Activated naive CD4-positive, alpha-beta T cell (primary cell): ENCODE measurements around the gene CLEC4G.
"Not testable (repeated sequence)": the region's sequence is repeated elsewhere in the genome, so short reads cannot be mapped to it uniquely, and the experiment has no call there.

Experiments used
- DNase-seq, 4 experiments: peaks; one replicate each; lab custom pipeline; 2025; lab: John Stamatoyannopoulos, UW

The CLEC4G gene

DNA sequence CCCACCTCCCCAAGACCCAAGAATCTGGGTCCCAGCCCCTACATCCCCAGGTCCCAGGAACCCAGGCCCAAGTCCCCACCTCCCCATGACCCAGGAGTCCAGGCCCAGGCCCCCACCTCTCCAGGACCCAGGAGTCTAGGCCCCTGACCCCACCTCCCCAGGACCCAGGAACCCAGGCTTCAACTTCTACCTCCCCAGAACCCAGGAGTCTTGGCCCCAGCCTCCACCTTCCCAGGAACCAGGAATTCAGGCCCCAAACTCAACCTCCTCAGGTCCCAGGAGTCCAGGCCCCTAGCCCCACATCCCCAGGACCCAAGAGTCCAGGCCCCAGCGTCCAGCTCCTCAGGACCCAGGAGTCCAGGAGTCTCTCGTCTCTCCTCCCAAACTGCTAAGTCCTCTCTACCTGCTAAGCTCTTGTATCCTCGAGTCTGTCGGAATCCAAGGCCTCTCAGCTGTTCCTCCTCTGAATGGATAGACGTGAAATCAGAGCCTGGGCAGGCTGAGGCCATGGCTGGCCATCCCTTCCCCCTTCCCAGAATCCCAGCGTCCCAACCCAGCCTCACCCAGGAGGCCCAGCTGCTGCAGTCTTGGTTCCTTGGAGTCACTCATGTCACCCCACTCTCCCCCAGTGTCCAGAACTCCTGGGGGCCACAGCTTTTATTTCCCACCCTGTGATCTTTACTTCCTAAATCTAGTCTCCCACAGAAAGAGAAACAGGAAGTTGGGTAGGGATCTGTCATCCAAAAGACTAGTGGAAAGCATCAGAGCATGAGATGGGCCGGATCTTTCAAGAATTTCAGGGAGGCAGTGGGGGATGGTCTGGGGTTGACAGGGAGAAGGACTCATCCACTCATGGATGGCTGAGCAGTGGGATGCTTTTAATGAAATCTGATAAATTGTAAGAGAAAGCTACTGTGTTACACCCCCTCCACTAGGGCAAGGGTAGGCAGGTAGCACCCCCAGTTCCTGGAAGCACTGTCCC is 15.3 kb upstream of the CLEC4G start, which contains the start of gene CD209:
Gene CD209, minus strand, starts transcription at position 632 of the 982 bp plus-strand sequence. Its CDS starts 23 bp downstream, at position 609.
- no peak for DNase-seq

DNA sequence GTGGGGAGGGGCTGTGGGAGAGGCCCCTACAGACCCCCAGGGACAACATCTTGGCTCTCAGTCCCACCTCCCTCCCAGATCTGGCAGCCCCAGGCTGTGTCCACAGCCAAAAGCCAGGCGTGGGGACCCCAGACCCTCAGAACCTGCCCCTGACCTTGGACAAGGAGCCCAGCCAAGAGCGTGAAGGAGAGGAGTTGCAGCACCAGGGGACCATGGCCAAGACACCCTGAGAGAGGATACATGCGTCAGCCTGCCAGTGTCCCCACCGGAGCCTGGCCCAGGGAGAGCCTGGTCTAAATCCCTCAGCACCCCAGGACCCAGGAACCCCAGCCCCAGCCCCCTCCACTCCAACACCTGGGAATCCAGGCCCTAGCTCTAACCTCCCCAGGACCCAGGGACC is 14.4 kb upstream of the CLEC4G start:
- DNase-seq: not testable (repeated sequence)

DNA sequence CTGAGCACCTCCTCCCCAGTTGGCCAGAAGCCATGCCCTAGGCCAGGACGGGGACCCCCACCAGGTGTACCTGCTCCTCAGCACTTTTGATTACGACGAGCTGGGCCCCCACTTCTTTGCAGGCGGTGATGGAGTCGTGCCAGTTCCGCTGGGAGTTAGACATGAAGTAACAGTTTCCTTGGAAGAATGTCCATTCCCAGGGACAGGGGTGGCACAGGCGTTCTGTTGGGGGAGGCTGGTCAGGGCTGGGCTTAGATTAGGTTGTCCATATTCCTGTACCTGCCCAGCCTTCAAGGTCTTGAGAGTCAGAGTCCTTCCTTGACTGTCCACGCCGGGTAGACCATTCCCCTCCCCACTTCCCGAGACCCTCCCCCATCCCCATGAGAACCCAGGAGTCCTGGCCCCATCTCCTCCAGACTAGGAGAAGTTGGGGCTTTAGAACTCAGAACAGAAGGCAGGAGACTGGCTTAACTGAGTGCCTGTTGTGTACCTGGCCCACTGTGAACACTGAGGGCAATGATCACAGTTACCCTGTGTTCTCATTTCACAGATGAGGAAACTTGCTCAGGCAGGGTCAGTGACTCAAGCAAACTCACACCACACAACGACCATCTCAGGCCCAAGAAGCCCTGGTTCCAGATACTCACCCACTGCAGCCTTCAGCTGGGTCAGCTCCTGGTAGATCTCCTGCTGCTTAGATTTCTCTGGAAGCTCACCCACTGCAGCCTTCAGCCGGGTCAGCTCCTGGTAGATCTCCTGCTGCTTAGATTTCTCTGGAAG is 13.2 kb upstream of the CLEC4G start:
- DNase-seq: no peak

- no peak for DNase-seq
These were observed 12.4 kb upstream of the CLEC4G start for GRCh38 chr19:7744199-7744786.

- no peak for DNase-seq
These were observed 11.5 kb upstream of the CLEC4G start for GRCh38 chr19:7743425-7743841.

- no peak for DNase-seq
These were observed 11.1 kb upstream of the CLEC4G start for GRCh38 chr19:7742991-7743390.

GRCh38 chr19:7742575-7742974 is 10.7 kb upstream of the CLEC4G start:
- no peak for DNase-seq

GRCh38 chr19:7740682-7741054 is 8.8 kb upstream of the CLEC4G start:
- DNase-seq: no peak

DNA sequence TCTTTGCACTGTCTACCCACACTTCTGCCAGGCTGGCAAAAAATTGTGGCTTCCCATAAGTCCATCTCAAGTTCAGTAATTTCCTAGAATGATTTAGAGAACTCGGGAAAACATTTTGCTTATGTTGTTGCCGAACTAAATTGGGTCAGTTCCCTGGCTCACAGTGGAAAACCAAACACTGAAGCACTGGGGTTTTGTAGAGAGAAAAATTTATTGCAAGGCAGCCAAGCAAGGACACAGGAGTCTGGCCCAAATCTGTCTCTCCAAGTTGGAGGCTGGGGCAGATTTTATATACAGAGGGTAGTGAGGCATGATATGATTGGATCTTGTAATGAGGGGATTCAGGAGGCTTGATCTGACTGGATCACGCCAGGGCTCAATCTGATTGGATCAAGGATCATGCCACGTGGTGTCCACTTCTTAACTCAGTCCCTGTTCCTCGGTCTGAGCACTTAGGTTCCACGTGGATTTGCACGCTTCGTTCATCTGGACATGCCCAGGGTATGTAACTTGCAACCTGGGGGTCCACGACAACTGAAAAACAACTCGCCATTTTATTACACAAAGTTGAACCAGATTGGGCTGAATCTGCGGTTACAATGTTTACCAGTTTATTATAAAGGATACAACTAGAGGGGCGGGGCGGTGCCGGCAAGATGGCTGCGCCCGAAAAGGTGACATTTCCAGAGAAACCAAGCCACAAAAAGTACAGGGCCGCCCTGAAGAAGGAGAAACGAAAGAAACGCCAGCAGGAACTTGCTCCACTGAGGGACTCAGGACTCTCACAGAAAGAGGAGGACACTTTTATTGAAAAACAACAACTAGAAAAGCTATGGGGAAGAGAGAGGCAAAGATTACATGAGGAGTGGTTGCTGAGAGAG is 8.1 kb upstream of the CLEC4G start:
- no peak for DNase-seq

DNA sequence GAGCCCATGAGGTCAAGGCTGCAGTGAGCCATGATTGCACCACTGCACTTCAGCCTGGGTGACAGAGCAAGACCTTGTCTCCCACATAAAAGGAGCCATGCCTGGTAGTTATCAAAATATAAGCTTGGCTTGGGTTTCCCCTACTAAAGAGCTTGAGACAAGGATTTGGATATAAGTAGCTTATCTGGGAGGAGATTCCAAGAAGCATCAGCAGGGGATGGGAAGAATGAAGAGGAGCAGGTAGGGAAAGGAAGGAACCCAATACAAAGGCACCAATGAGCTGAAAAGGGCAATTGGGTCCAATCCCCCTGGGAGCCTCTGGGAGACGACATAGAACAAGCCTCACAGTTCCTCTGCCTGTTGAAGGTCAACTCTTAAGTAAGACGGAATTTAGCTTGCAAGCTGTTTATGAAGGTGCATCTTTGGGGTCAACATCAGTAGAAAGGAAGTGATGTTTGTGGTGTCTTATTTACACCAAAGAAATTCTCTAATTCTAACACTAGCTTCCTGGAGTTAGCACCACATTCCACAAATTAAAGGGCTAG is 7.4 kb upstream of the CLEC4G start:
- no peak for DNase-seq

- DNase-seq: no peak
These were observed 6.1 kb upstream of the CLEC4G start for GRCh38 chr19:7738023-7738422.

DNA sequence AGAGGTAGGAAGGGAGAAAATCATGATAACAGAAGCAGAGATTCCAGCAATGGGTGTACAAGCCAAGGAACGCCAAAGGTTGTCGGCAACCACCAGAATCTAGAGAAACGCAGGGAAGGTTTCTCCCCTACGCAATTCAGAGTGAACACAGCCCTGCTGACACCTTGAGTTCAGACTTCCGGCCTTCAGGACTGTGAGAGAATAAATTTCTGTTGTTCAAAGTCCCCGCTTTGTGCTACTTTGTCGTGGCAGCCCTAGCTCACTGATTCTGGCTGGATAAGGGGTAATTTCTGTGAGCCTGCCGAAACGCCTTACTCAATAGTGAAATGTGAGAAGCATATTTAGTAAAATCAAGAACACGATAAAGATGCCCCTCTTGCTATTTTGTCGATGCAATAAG is 5.3 kb upstream of the CLEC4G start:
- DNase-seq: no peak

DNA sequence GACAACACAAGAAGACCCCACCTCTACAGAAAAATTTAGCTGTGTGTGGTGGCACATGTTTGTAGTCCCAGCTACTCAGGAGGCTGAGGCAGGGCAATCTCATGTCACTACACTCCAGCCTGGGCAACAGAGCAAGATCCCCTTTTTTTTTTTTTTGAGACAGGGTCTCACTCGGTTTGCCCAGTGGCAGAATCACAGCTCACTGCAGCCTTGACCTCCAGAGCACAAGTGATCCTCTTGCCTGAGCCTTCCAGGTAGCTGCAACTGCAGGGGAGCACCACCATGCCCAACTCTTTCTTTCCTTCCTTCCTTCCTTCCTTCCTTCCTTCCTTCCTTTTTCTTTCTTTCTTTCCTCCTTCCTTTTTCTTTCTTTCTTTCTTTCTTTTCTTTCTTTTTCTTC is 4.2 kb upstream of the CLEC4G start:
- no peak for DNase-seq

- no peak for DNase-seq
These were observed 2.6 kb upstream of the CLEC4G start for GRCh38 chr19:7734220-7735203.

- DNase-seq: no peak
These were observed 1.5 kb upstream of the CLEC4G start for GRCh38 chr19:7733376-7733775.

GRCh38 chr19:7731615-7732014 is 295 bp downstream of the CLEC4G start:
- no peak for DNase-seq

DNA sequence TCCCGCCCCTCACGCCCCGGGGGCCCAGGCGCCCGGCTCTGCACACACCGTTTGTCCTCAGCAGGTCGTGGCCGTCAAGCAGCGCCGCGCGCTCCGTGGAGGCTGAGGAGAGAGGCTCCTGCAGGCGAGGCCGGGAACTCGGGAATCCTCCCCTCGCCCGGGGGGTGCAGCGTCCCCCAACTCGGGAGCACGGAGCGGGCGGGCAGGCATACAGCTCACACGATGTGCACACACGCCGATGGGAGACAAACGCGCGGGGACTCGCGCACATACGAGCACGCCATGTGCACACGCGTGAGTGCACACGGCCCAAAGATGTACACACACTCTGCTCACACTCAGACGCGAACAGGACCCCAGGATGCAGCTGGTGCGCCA is 703 bp downstream of the CLEC4G start:
- no peak for DNase-seq

DNA sequence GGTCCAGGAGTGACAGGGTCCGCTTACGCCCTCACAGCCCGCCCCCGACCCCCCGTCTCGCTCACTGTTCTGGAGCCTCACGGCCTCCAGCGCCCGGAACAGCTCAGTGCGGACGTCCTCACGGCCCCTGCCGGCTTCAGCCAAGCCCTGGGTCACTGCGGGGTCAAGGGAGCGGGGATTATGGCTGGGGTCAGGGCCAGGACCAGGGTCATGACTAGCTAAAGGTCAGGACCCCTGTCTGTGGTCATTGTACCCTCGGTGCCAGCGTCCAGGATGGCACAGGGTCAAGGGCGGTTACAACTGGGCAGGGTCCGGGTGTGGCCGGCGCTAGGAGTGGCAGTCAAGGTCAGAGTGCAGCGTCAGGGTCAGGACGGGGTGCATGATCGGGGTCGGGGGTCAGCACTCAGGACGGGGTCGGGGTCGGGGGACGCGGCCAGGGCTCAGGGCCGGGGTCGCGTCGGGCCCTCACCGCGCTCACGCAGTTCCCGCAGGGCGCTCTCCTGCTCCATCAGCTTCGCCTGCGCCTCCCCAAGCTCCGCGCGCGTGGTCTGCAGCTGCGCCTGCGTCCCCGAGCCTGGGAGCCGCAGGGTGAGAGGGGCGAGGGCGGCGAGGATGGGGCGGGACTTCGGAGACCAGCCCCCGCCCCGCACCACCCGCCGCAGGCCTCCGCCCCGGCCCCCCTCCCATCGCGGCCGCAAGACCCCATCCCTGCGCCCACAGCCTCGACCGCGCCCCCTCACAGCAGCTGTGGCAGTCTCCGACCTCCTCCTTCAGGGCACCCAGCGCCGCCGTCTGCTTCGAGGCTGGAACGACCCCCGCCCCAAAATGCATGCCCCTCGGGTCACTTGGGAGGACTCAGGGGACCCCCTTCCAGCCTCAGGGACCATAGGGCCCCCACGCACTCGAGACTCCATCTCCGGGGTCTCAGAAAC is 1.4 kb downstream of the CLEC4G start:
- no peak for DNase-seq

GRCh38 chr19:7729831-7730285 is 2.1 kb downstream of the CLEC4G start:
- no peak for DNase-seq
